ENCODE results near the gene TMBIM1. TPM values are rescaled to one million over a fixed set of nuclear protein-coding genes. Genes with fewer than 3 reads are reported as not detected.
"Not testable (repeated sequence)": the region's sequence is repeated elsewhere in the genome, so short reads cannot be mapped to it uniquely, and the experiment has no call there.

Gene TMBIM1
- total RNA-seq, 4 donors from 2014 or later = 183 to 282 (median 202) TPM

DNA sequence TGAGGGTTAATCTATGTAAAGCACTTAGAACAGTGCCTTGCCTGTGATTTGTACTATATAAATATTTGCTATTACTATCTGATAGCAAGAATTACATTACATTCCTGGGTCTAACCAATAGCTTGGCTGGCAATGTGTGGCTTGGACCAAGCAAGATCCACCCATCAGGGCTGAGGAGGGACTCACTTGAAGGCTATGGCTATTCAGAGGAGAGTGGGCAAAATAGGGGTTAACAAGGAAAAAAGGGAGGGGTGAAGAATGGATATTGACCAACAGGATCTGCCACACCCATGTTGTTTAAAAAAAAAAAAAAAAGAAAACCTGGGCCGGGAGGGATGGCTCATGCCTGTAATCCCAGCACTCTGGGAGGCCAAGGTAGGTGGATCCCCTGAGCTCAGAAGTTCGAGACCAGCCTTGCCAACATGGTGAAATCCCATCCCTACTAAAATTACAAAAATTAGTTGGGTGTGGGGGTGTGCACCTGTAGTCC lies 20.0 kb upstream of the TMBIM1 start:
- Histone ChIP-seq H3K27me3 (no peaks in the 10 kb centered on the region), H3K27ac (no peak overlapping the region), H3K9me3 (no peaks in the 10 kb centered on the region), H3K4me3 (no peak overlapping the region), H3K36me3 (no peaks in the 10 kb centered on the region), H3K4me1 (no peaks in the 10 kb centered on the region)
- WGBS, 2 donors = 58 to 64% methylated on average over 2 of the region's 2 CpGs
- TF ChIP-seq, protein P1, sequence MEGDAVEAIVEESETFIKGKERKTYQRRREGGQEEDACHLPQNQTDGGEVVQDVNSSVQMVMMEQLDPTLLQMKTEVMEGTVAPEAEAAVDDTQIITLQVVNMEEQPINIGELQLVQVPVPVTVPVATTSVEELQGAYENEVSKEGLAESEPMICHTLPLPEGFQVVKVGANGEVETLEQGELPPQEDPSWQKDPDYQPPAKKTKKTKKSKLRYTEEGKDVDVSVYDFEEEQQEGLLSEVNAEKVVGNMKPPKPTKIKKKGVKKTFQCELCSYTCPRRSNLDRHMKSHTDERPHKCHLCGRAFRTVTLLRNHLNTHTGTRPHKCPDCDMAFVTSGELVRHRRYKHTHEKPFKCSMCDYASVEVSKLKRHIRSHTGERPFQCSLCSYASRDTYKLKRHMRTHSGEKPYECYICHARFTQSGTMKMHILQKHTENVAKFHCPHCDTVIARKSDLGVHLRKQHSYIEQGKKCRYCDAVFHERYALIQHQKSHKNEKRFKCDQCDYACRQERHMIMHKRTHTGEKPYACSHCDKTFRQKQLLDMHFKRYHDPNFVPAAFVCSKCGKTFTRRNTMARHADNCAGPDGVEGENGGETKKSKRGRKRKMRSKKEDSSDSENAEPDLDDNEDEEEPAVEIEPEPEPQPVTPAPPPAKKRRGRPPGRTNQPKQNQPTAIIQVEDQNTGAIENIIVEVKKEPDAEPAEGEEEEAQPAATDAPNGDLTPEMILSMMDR (IDR thresholded peaks at IDR 0.05) = no peak
- no peak for TF ChIP-seq EP300 (IDR thresholded peaks at IDR 0.05)
- no peak for TF ChIP-seq POLR2A (IDR thresholded peaks at IDR 0.05)
- no peak for DNase-seq (ENCODE audit: low spot score in 2 of 2)

DNA sequence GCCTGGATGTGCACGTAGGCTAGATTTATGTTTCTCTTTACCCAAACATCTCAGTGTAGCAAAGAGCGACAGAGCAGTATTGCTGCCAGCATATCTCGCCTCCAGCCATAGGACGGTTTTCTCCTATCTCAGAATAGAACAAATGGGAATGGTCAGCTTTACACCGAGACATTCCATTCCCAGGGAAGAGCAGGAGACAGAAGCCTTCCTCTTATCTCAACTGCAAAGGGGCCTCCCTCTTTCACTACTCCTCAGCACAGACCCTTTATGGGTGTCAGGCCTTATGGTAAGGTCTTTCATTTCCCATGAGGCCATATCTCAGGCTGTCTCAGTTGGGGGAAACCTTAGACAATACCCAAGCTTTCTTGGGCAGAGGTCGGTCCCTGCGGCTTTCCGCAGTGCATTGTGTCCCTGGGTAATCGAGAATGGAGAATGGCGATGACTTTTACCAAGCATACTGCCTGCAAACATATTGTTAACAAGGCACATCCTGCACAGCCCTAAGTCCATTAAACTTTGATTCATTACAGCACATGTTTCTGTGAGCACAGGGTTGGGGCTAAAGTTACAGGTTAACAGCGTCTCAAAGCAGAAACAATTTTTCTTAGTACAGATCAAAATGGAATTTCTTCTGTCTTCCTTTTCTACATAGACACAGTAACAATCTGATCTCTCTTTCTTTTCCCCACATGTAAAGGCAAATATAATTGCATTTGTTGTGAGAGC lies 19.4 kb upstream of the TMBIM1 start:
- H3K36me3 ChIP-seq; DNase-seq (ENCODE audit: low spot score in 2 of 2); H3K4me1 ChIP-seq; H3K27ac ChIP-seq; H3K4me3 ChIP-seq; H3K27me3 ChIP-seq; H3K9me3 ChIP-seq: not testable (repeated sequence)
- WGBS, 2 donors = 54 to 66% methylated on average over 11 of the region's 11 CpGs

DNA sequence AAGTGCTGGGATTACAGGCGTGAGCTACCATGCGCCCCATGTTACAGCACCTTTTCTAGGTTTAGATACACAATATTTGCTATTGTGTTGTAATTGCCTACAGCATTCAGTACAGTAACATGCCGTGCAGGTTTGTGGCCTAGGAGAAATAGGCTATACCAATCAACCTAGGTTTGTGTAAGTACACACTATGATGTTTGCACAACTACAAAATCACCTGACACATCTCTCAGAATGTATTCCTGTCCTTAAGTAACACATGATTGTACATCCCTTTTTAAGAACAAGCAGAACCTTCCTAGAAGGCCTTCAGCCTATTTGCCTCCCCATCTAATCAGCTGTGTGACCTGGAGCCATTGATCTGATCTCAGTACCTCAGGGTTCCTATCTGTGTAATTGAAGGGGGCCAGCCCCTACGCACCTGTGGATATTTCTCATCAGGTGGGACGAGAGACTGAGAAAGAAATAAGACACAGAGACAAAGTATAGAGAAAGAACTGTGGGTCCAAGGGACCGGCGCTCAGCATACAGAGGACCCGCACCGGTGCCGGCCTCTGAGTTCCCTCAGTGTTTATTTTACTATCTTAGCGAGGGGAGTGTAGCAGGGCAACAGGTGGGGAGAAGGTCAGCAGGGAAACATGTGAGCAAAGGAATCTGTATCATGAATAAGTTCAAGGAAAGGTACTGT lies 18.7 kb upstream of the TMBIM1 start:
- Histone ChIP-seq H3K4me1 (no peaks in the 10 kb centered on the region), H3K27me3 (no peaks in the 10 kb centered on the region), H3K36me3 (no peaks in the 10 kb centered on the region), H3K27ac (no peak overlapping the region), H3K4me3 (no peak overlapping the region), H3K9me3 (no peaks in the 10 kb centered on the region)
- no peak for TF ChIP-seq EP300 (IDR thresholded peaks at IDR 0.05)
- TF ChIP-seq, protein P1 (IDR thresholded peaks at IDR 0.05) = no peak
- no peak for TF ChIP-seq POLR2A (IDR thresholded peaks at IDR 0.05)
- WGBS, 2 donors = 87 to 88% methylated on average over 11 of the region's 11 CpGs
- DNase-seq (ENCODE audit: low spot score in 2 of 2) = no peak

DNA sequence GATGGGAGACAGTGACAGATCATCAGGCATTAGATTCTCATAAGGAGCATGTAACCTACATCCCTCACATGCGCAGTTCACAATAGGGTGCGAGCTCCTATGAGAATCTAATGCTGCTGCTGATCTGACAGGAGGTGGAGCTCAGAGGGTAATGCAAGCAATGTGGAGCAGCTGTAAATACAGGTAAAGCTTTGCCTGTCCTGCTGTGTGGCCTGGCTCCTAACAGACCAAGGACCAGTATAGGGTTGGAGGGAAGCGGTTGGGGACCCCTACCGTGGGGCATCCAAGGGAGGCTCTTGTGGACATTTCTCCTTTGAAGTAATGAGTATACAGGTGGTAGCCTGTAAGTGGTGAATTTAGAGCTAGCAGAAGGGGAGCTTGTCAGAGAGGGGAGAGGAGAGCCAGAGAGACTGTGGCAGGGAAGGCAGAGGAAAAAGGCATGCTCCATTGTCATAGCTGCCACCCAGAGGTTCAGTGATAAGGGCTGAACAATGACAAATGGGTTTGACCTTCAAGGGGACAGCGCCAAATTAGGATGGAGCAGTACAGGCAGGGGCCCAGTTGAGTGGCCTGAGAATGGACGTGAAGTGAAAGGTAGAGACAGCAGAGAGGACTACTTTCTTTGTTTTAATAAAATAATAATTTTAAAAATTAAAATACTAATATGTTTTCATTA lies 15.2 kb upstream of the TMBIM1 start:
- Histone ChIP-seq H3K4me1 (no peaks in the 10 kb centered on the region), H3K36me3 (no peaks in the 10 kb centered on the region), H3K27ac (no peak overlapping the region), H3K27me3 (no peaks in the 10 kb centered on the region), H3K4me3 (no peak overlapping the region), H3K9me3 (no peaks in the 10 kb centered on the region)
- TF ChIP-seq, protein P1 (IDR thresholded peaks at IDR 0.05) = no peak
- TF ChIP-seq POLR2A (IDR thresholded peaks at IDR 0.05) (no peak), EP300 (IDR thresholded peaks at IDR 0.05) (no peak)
- 88 to 92% methylated on average over 6 of the region's 6 CpGs for WGBS, 2 donors
- no peak for DNase-seq (ENCODE audit: low spot score in 2 of 2)

DNA sequence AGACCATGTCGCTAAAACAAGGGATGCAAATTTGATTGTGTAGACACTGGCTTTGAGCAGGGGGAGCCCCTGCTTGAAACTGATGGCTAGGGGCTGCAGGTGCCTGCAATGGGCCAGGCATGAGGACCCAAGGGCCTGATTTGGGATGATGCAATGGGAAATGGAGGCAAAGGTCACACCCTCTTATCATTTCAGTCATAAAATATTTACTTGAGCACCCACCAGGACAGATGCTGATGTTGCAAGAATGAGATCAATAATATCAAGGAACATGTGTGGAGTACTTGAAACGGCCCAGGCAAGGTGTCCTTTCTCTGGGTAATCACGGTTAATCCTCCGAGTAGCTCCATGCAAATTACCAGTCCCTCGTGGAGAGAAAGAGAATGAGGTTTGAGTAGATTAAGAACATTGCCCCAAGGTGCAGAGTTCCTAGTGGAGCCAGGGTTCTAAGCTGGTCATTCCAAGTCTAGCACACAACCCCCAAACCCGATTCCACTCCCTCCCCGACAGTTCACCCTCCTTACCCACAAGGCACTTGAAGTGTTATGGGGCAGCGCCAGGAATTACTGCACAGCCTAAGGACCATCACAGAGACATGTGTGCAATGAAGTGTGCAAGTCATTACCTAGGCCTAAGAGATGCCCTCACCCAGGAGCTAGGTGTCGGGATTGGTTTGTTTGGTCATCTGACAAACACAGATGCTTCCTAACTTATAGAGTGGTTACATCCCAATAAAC lies 14.0 kb upstream of the TMBIM1 start:
- Histone ChIP-seq H3K9me3 (no peaks in the 10 kb centered on the region), H3K4me3 (no peak overlapping the region), H3K36me3 (no peaks in the 10 kb centered on the region), H3K27ac (no peak overlapping the region), H3K4me1 (peaks cover 0 to 1% (median 0%) of the 10 kb centered on the region in 4 donors), H3K27me3 (no peaks in the 10 kb centered on the region)
- DNase-seq (ENCODE audit: low spot score in 2 of 2) = no peak
- TF ChIP-seq, protein P1 (IDR thresholded peaks at IDR 0.05) = no peak
- TF ChIP-seq EP300 (IDR thresholded peaks at IDR 0.05) (no peak), POLR2A (IDR thresholded peaks at IDR 0.05) (no peak)
- 82 to 86% methylated on average over 9 of the region's 9 CpGs for WGBS, 2 donors

Data from tibial nerve (tissue), 4 donors.